HEK293T (cell line): ENCODE measurements around the gene TSPO2.

Source experiments
- CTBP1 ChIP-seq: fragments of 450-650 bp; IDR thresholded peaks from 2 replicates; pipeline ENCODE4 v1.6.1; 2016; ENCODE audit warnings: borderline replicate concordance
- ELF4 ChIP-seq: fragments of 450-650 bp; IDR thresholded peaks from 2 replicates; pipeline ENCODE4 v1.6.1; 2017; ENCODE audit warnings: antibody characterized with exemption
- FOXA1 ChIP-seq: fragments of 450-650 bp; IDR thresholded peaks from 2 replicates; pipeline ENCODE4 v1.6.1; 2016; ENCODE audit warnings: mild to moderate bottlenecking
- FOXK2 ChIP-seq: fragments of 450-650 bp; IDR thresholded peaks from 2 replicates; pipeline ENCODE4 v1.6.1; 2016; ENCODE audit warnings: mild to moderate bottlenecking
- FOXM1 ChIP-seq: fragments of 450-650 bp; IDR thresholded peaks from 2 replicates; pipeline ENCODE4 v1.6.1; 2017; ENCODE audit warnings: mild to moderate bottlenecking, borderline replicate concordance
- SP1 ChIP-seq: fragments of 450-650 bp; IDR thresholded peaks from 2 replicates; pipeline ENCODE4 v1.6.1; 2017
- SUZ12 ChIP-seq: fragments of 450-650 bp; IDR thresholded peaks from 2 replicates; pipeline ENCODE4 v1.6.1; 2016; ENCODE audit warnings: mild to moderate bottlenecking
- TARDBP ChIP-seq: fragments of 450-650 bp; IDR thresholded peaks from 2 replicates; pipeline ENCODE4 v1.6.1; 2016
- ZNF384 ChIP-seq: fragments of 450-650 bp; IDR thresholded peaks from 2 replicates; pipeline ENCODE4 v1.6.1; 2016
- TF ChIP-seq, protein P1 (sequence below): fragments of 450-650 bp; IDR thresholded peaks from 2 replicates; pipeline ENCODE4 v1.6.1; 2016

DNA sequence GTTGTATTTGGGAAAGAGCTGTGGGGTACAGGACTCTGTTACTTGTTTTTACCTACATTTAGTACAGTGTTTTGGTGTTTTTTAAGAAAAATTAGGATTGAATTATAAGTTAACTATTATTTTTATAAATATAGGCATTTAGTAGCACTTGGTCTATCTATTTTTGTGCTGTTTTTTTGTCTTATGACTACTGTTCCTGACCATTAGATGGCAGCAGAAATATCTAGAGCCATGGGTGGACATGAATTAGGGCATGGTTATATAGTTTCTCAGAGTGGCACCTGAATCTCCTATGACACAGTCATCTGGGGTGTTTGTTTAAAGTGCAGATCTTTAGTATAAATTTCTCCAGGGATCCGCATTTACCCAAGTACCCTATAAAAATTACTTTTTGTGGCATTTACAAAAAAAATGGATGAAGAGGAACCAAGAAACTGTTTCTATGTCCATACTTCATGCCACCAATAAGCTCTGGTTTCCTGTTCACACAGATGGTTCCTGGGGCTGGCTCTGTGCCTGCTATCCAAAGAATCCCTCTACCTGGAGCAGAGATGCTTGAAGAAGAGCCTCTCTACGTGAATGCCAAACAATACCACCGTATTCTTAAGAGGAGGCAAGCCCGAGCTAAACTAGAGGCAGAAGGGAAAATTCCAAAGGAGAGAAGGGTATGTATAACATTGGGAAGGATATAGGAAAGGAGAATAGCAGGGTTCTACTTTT lies 50.3 kb downstream of the TSPO2 start:
- TF ChIP-seq CTBP1, result no peak
- TF ChIP-seq ZNF384, result no peak
- TF ChIP-seq ELF4, result no peak
- TF ChIP-seq SP1, result no peak
- no peak for TF ChIP-seq SUZ12
- no peak for TF ChIP-seq FOXM1
- no peak for TF ChIP-seq FOXA1
- TF ChIP-seq FOXK2, result no peak
- TF ChIP-seq TARDBP, result no peak
- TF ChIP-seq, protein P1, sequence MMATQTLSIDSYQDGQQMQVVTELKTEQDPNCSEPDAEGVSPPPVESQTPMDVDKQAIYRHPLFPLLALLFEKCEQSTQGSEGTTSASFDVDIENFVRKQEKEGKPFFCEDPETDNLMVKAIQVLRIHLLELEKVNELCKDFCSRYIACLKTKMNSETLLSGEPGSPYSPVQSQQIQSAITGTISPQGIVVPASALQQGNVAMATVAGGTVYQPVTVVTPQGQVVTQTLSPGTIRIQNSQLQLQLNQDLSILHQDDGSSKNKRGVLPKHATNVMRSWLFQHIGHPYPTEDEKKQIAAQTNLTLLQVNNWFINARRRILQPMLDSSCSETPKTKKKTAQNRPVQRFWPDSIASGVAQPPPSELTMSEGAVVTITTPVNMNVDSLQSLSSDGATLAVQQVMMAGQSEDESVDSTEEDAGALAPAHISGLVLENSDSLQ, result no peak
